H1 (cell line): Measurements from ENCODE around the gene ZBTB1. TPM values are rescaled to one million over a fixed set of nuclear protein-coding genes. Genes with fewer than 3 reads are reported as not detected.

Experiments
- ATF3 ChIP-seq: IDR thresholded peaks from 2 replicates; pipeline ENCODE4 v1.6.1; 2011; ENCODE audit warnings: low read depth, mild to moderate bottlenecking, low read length; ENCODE audit not compliant: insufficient read depth
- polyA plus RNA-seq, 7 experiments: library from polyadenylated mRNA; depleted of rRNA in 3 of 7; stranded (reverse) in 5 of 7; unstranded in 2 of 7; fragments of >200 nt in 5 of 7; fragments of 200-250 nt in 2 of 7; gene quantifications; 1 replicate in 5 of 7; 2 replicates in 1 of 7; 4 replicates in 1 of 7; pipeline versions ENCODE4 v1.2.1 to v1.2.3, GENCODE V29; 2011 to 2013; ENCODE audit warnings: missing spikeins in 2 of 7, mixed read lengths in 2 of 7
- total RNA-seq: library from RNA; stranded (reverse); fragmentation: NEBNext Ultra II Directional; extraction: Animal tissue kit (Norgen Biotek cat#: 25700); gene quantifications from 2 replicates; pipeline ENCODE4 v1.2.1, GENCODE V29; 2021

The ZBTB1 gene
- total and polyA plus RNA-seq, 2 of the 8 experiments (the other 6 are each of a cell fraction or from before 2014, with no cell fraction given), result 13.6 to 27.5 TPM

GRCh38 chr14:64495252-64495651 lies 9.3 kb upstream of the ZBTB1 start (continued):
- no peak for TF ChIP-seq ATF3
